Endodermal cell (in vitro differentiated cells): ENCODE data around the gene MRPS18C. TPM values are rescaled to one million over a fixed set of nuclear protein-coding genes. Genes with fewer than 3 reads are reported as not detected.
A peak's percentile ranks its signal among the peaks of the same experiment; 100 is the strongest.

Experiments used
- DNase-seq: peaks from one replicate; pipeline ENCODE4 v3.0.0-alpha.2; 2017
- H3K27ac ChIP-seq: 2 replicates; pipeline ENCODE4 v1.5.1; 2013; ENCODE audit warnings: mild to moderate bottlenecking, low read depth, low read length, moderate library complexity
- H3K27me3 ChIP-seq: 2 replicates; pipeline ENCODE4 v1.6.1; 2013; ENCODE audit warnings: mild to moderate bottlenecking, low read length, moderate library complexity; ENCODE audit not compliant: insufficient read depth, control insufficient read depth, poor library complexity, severe bottlenecking
- H3K36me3 ChIP-seq: 2 replicates; pipeline ENCODE4 v1.7.0; 2013; ENCODE audit warnings: mild to moderate bottlenecking, low read length, moderate library complexity; ENCODE audit not compliant: control insufficient read depth, insufficient read depth
- H3K4me1 ChIP-seq: one replicate; pipeline ENCODE4 v1.7.0; 2013; ENCODE audit warnings: low read length; ENCODE audit not compliant: control insufficient read depth, insufficient read depth
- H3K4me3 ChIP-seq: 2 replicates; pipeline ENCODE4 v1.5.1; 2013; ENCODE audit warnings: mild to moderate bottlenecking, low read length, moderate library complexity
- H3K9ac ChIP-seq: 2 replicates; pipeline ENCODE4 v1.6.1; 2013; ENCODE audit warnings: mild to moderate bottlenecking, low read length, moderate library complexity; ENCODE audit not compliant: poor library complexity, severe bottlenecking; ENCODE audit errors: extremely low read depth
- H3K9me3 ChIP-seq: 2 replicates; pipeline ENCODE4 v1.6.1; 2013; ENCODE audit warnings: mild to moderate bottlenecking, low read length, moderate library complexity; ENCODE audit not compliant: control insufficient read depth
- H3K27ac Mint-ChIP-seq: 2 replicates; pipeline ENCODE4 v1.8.0; 2020; ENCODE audit warnings: mixed read lengths
- H3K27me3 Mint-ChIP-seq: 2 replicates; pipeline ENCODE4 v1.8.0; 2021; ENCODE audit warnings: mild to moderate bottlenecking, mixed read lengths; ENCODE audit not compliant: insufficient read depth
- H3K36me3 Mint-ChIP-seq: 2 replicates; pipeline ENCODE4 v1.8.0; 2020; ENCODE audit warnings: low read depth, mixed read lengths
- H3K4me1 Mint-ChIP-seq: 2 replicates; pipeline ENCODE4 v1.8.0; 2020; ENCODE audit warnings: mixed read lengths
- H3K4me3 Mint-ChIP-seq: 2 replicates; pipeline ENCODE4 v1.8.0; 2020; ENCODE audit warnings: mild to moderate bottlenecking, moderate library complexity, mixed read lengths
- H3K9me3 Mint-ChIP-seq: 2 replicates; pipeline ENCODE4 v1.8.0; 2020; ENCODE audit warnings: mild to moderate bottlenecking, mixed read lengths
- CTCF ChIP-seq: fragments of 200-600 bp; sonication (generic); conservative IDR thresholded peaks from 2 replicates; pipeline ENCODE4 v1.5.0; 2021; ENCODE audit warnings: antibody characterized with exemption, mild to moderate bottlenecking
- WGBS, 2 experiments: methylation state at CpG; one replicate each; pipeline versions ENCODE4 v1.1.5 to v1.1.7; 2013; ENCODE audit warnings: missing lambda C conversion rate in 2 of 2, mixed read lengths in 1 of 2; ENCODE audit not compliant: insufficient coverage in 1 of 2, insufficient read length in 1 of 2; 5-methylcytosine and 5-hydroxymethylcytosine counted together
- total RNA-seq, 2 donors: library from RNA; stranded (reverse); fragmentation: NEBNext Ultra II Directional in 1 of 2; extraction: Animal tissue kit (Norgen Biotek cat#: 25700) in 1 of 2; gene quantifications; 2 replicates in 1 of 2; 3 replicates in 1 of 2; pipeline ENCODE4 v1.2.1, GENCODE V29; 2021

The MRPS18C gene
- total RNA-seq, 2 donors from 2014 or later: 62.3 to 63.0 TPM

GRCh38 chr4:83484500-83485461 lies 28.9 kb downstream of the MRPS18C start, which contains the start of gene ABRAXAS1:
TSS of gene ABRAXAS1 (minus strand) at chr4:83485100. CDS start at chr4:83485072, 28 bp downstream.
- peaks cover 13% of the 10 kb centered on the region for H3K27me3 Mint-ChIP-seq
- peak; percentile 98 for DNase-seq
- Histone ChIP-seq H3K27ac (peak within 1 kb of the TSS; percentile 80), H3K9me3 (no peaks in the 10 kb centered on the region), H3K4me1 (no peaks in the 10 kb centered on the region), H3K9ac (peak within 1 kb of the TSS; percentile 57), H3K36me3 (peaks cover 5% of the 10 kb centered on the region), H3K4me3 (peak within 1 kb of the TSS; percentile 97), H3K27me3 (no peaks in the 10 kb centered on the region)
- H3K9me3 Mint-ChIP-seq: no peaks in the 10 kb centered on the region
- H3K27ac Mint-ChIP-seq: peak within 1 kb of the TSS; percentile 88
- H3K36me3 Mint-ChIP-seq: peaks cover 2% of the 10 kb centered on the region
- WGBS, 2 experiments: 2 to 6% methylated on average over 16 to 93 of the region's 93 CpGs
- peaks cover 11% of the 10 kb centered on the region for H3K4me1 Mint-ChIP-seq
- TF ChIP-seq CTCF: no peak
- peak within 1 kb of the TSS; percentile 79 for H3K4me3 Mint-ChIP-seq

GRCh38 chr4:83486457-83487129 lies 30.7 kb downstream of the MRPS18C start:
- Histone ChIP-seq H3K27ac (no peak overlapping the region), H3K27me3 (no peaks in the 10 kb centered on the region), H3K4me1 (no peaks in the 10 kb centered on the region), H3K9ac (no peak overlapping the region), H3K9me3 (no peaks in the 10 kb centered on the region), H3K36me3 (no peaks in the 10 kb centered on the region), H3K4me3 (no peak overlapping the region)
- Mint-ChIP-seq H3K36me3 (no peaks in the 10 kb centered on the region), H3K4me3 (no peak overlapping the region), H3K27me3 (peaks cover 13% of the 10 kb centered on the region), H3K27ac (no peak overlapping the region), H3K4me1 (peaks cover 11% of the 10 kb centered on the region), H3K9me3 (no peaks in the 10 kb centered on the region)
- TF ChIP-seq CTCF: no peak
- DNase-seq: no peak
- WGBS, 2 experiments: 89 to 100% methylated on average over 2 to 3 of the region's 3 CpGs

DNA sequence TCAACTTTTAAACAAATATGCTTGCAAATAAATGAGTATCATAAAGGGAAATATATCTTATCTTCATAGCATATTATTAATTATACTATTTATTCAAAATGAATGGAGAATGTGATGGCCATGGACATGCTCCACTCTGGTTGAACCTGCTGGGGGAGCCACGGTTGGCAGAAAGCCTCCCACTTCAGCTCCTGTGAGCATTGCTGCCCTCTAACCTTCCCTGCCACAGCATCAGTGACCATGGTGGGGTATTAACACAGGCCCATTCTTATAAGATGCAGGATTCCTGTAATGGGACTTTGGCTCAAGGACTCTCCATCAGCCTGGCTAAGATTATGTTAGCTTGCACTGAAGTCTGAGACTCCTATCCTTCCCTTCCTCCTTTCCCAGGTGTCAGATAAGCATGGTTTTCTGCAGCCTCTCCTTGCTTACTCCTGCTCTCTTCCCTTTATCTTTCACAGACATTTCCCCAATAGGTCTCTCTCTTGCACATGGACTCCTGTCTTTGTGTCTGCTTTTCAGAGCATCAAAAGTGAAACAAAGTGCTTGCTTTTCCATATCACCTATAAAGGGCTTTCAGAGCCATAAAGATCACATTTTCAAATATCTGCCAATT lies 34.0 kb downstream of the MRPS18C start:
- TF ChIP-seq CTCF: peak; percentile 53
- no peak overlapping the region for H3K4me3 Mint-ChIP-seq
- Histone ChIP-seq H3K4me3 (no peak overlapping the region), H3K4me1 (no peaks in the 10 kb centered on the region), H3K9ac (no peak overlapping the region), H3K36me3 (no peaks in the 10 kb centered on the region), H3K9me3 (no peaks in the 10 kb centered on the region), H3K27ac (no peak overlapping the region), H3K27me3 (no peaks in the 10 kb centered on the region)
- no peak overlapping the region for H3K27ac Mint-ChIP-seq
- H3K27me3 Mint-ChIP-seq: no peaks in the 10 kb centered on the region
- H3K9me3 Mint-ChIP-seq: no peaks in the 10 kb centered on the region
- peaks cover 4% of the 10 kb centered on the region for H3K4me1 Mint-ChIP-seq
- DNase-seq: peak; percentile 53
- WGBS, 2 experiments: 54 to 57% methylated on average over 1 of the region's 1 CpG
- H3K36me3 Mint-ChIP-seq: no peaks in the 10 kb centered on the region
